ENCODE data around the gene EML2. TPM values are rescaled to one million over a fixed set of nuclear protein-coding genes. Genes with fewer than 3 reads are reported as not detected.

Gene EML2
- polyA plus RNA-seq, 6 donors from 2014 or later = 4.3 to 14.1 (median 10.3) TPM

GRCh38 chr19:45667620-45668341, 28.6 kb upstream of the EML2 start, which contains the start of gene GIPR:
Gene GIPR, plus strand, starts transcription at chr19:45668221. Its CDS starts 1,300 bp downstream, at chr19:45669521.
- peaks cover 0 to 13% of the 10 kb centered on the region in 2 donors for H3K36me3 Mint-ChIP-seq
- no peak for DNase-seq
- H3K9me3 Mint-ChIP-seq = peaks cover 0 to 9% (median 0%) of the 10 kb centered on the region in 7 donors
- peak within 1 kb of the TSS; percentile 76 to 90 (median 85) for H3K4me3 Mint-ChIP-seq
- peaks cover 27 to 38% (median 37%) of the 10 kb centered on the region in 3 donors for H3K4me1 Mint-ChIP-seq
- peaks cover 46 to 61% (median 60%) of the 10 kb centered on the region in 3 donors for H3K27me3 Mint-ChIP-seq
- H3K27ac Mint-ChIP-seq = peak within 1 kb of the TSS in 4 of 6 donors; percentile 20 to 74 (median 44)
- no peak for ATAC-seq (ENCODE audit: low read depth in 2 of 2)

- ATAC-seq (ENCODE audit: low read depth in 2 of 2) (no peak), DNase-seq (no peak)
- Mint-ChIP-seq H3K9me3 (peaks cover 0 to 6% (median 0%) of the 10 kb centered on the region in 7 donors), H3K27me3 (peaks cover 38 to 59% (median 56%) of the 10 kb centered on the region in 3 donors), H3K4me1 (peaks cover 22 to 25% (median 22%) of the 10 kb centered on the region in 3 donors), H3K4me3 (peak overlapping the region in 1 of 8 donors; percentile 27), H3K36me3 (peaks cover 0 to 5% of the 10 kb centered on the region in 2 donors), H3K27ac (no peak overlapping the region)
These were observed 25.4 kb upstream of the EML2 start for GRCh38 chr19:45664575-45664974.

GRCh38 chr19:45663800-45664199, 24.6 kb upstream of the EML2 start:
- peaks cover 14 to 17% (median 16%) of the 10 kb centered on the region in 3 donors for H3K4me1 Mint-ChIP-seq
- H3K27ac Mint-ChIP-seq = no peak overlapping the region
- no peak overlapping the region for H3K4me3 Mint-ChIP-seq
- H3K36me3 Mint-ChIP-seq = peaks cover 0 to 5% of the 10 kb centered on the region in 2 donors
- DNase-seq (no peak), ATAC-seq (ENCODE audit: low read depth in 2 of 2) (no peak)
- H3K9me3 Mint-ChIP-seq = peaks cover 0 to 6% (median 0%) of the 10 kb centered on the region in 7 donors
- H3K27me3 Mint-ChIP-seq = peaks cover 32 to 59% (median 56%) of the 10 kb centered on the region in 3 donors

GRCh38 chr19:45660636-45661035, 21.4 kb upstream of the EML2 start:
- DNase-seq (no peak), ATAC-seq (ENCODE audit: low read depth in 2 of 2) (no peak)
- Mint-ChIP-seq H3K27ac (no peak overlapping the region), H3K36me3 (peaks cover 0 to 5% of the 10 kb centered on the region in 2 donors), H3K4me1 (peaks cover 0 to 4% (median 1%) of the 10 kb centered on the region in 3 donors), H3K27me3 (peaks cover 21 to 46% (median 45%) of the 10 kb centered on the region in 3 donors), H3K9me3 (peaks cover 0 to 2% (median 0%) of the 10 kb centered on the region in 7 donors), H3K4me3 (no peak overlapping the region)

- Mint-ChIP-seq H3K4me3 (no peak overlapping the region), H3K27me3 (peaks cover 14 to 37% (median 36%) of the 10 kb centered on the region in 3 donors), H3K27ac (no peak overlapping the region), H3K9me3 (no peaks in the 10 kb centered on the region), H3K4me1 (peaks cover 0 to 1% (median 0%) of the 10 kb centered on the region in 3 donors), H3K36me3 (no peaks in the 10 kb centered on the region)
- DNase-seq = no peak
- no peak for ATAC-seq (ENCODE audit: low read depth in 2 of 2)
These were observed 20.0 kb upstream of the EML2 start for GRCh38 chr19:45659096-45659729.

- Mint-ChIP-seq H3K36me3 (no peaks in the 10 kb centered on the region), H3K4me3 (no peak overlapping the region), H3K4me1 (peaks cover 0 to 1% (median 0%) of the 10 kb centered on the region in 3 donors), H3K27me3 (peaks cover 14 to 33% (median 31%) of the 10 kb centered on the region in 3 donors), H3K27ac (no peak overlapping the region), H3K9me3 (no peaks in the 10 kb centered on the region)
- ATAC-seq (ENCODE audit: low read depth in 2 of 2) = no peak
- no peak for DNase-seq
These were observed 18.4 kb upstream of the EML2 start for GRCh38 chr19:45657520-45658167.

- ATAC-seq (ENCODE audit: low read depth in 2 of 2) (no peak), DNase-seq (no peak)
- no peaks in the 10 kb centered on the region for H3K36me3 Mint-ChIP-seq
- no peaks in the 10 kb centered on the region for H3K9me3 Mint-ChIP-seq
- peaks cover 10 to 29% (median 27%) of the 10 kb centered on the region in 3 donors for H3K27me3 Mint-ChIP-seq
- H3K4me1 Mint-ChIP-seq = no peaks in the 10 kb centered on the region
- no peak overlapping the region for H3K27ac Mint-ChIP-seq
- H3K4me3 Mint-ChIP-seq = peak overlapping the region in 1 of 8 donors; percentile 22
These were observed 15.9 kb upstream of the EML2 start for GRCh38 chr19:45655073-45655472.

- no peaks in the 10 kb centered on the region for H3K9me3 Mint-ChIP-seq
- no peaks in the 10 kb centered on the region for H3K4me1 Mint-ChIP-seq
- no peak for DNase-seq
- H3K36me3 Mint-ChIP-seq = no peaks in the 10 kb centered on the region
- peak overlapping the region in 1 of 8 donors; percentile 81 for H3K4me3 Mint-ChIP-seq
- peak overlapping the region in 1 of 6 donors; percentile 44 for H3K27ac Mint-ChIP-seq
- H3K27me3 Mint-ChIP-seq = peaks cover 8 to 25% (median 14%) of the 10 kb centered on the region in 3 donors
- ATAC-seq (ENCODE audit: low read depth in 2 of 2) = no peak
These were observed 14.4 kb upstream of the EML2 start for GRCh38 chr19:45653634-45654033.

- Mint-ChIP-seq H3K9me3 (no peaks in the 10 kb centered on the region), H3K4me3 (no peak overlapping the region), H3K4me1 (peaks cover 7 to 9% (median 8%) of the 10 kb centered on the region in 3 donors), H3K27ac (no peak overlapping the region), H3K36me3 (no peaks in the 10 kb centered on the region), H3K27me3 (peaks cover 13 to 30% (median 17%) of the 10 kb centered on the region in 3 donors)
- no peak for ATAC-seq (ENCODE audit: low read depth in 2 of 2)
- DNase-seq = no peak
These were observed 11.5 kb upstream of the EML2 start for GRCh38 chr19:45650722-45651121.

GRCh38 chr19:45646345-45646698, 7.1 kb upstream of the EML2 start:
- DNase-seq = no peak
- Mint-ChIP-seq H3K27me3 (peaks cover 13 to 33% (median 17%) of the 10 kb centered on the region in 3 donors), H3K36me3 (no peaks in the 10 kb centered on the region), H3K9me3 (peaks cover 0 to 2% (median 0%) of the 10 kb centered on the region in 7 donors), H3K27ac (no peak overlapping the region), H3K4me3 (peak overlapping the region; percentile 35 to 91 (median 82)), H3K4me1 (peaks cover 25 to 46% (median 40%) of the 10 kb centered on the region in 3 donors)
- ATAC-seq (ENCODE audit: low read depth in 2 of 2) = no peak

- Mint-ChIP-seq H3K4me1 (peaks cover 30 to 51% (median 46%) of the 10 kb centered on the region in 3 donors), H3K36me3 (no peaks in the 10 kb centered on the region), H3K4me3 (peak overlapping the region; percentile 60 to 91 (median 82)), H3K9me3 (peaks cover 0 to 5% (median 0%) of the 10 kb centered on the region in 7 donors), H3K27me3 (peaks cover 8 to 28% (median 14%) of the 10 kb centered on the region in 3 donors), H3K27ac (peak overlapping the region in 3 of 6 donors; percentile 30 to 70 (median 32))
- DNase-seq (peak; percentile 48), ATAC-seq (ENCODE audit: low read depth in 2 of 2) (peak; percentile 32 to 43)
These were observed 6.6 kb upstream of the EML2 start for GRCh38 chr19:45645631-45646344.

- Mint-ChIP-seq H3K27ac (peak overlapping the region in 2 of 6 donors; percentile 30 to 32), H3K36me3 (no peaks in the 10 kb centered on the region), H3K4me3 (peak overlapping the region in 7 of 8 donors; percentile 60 to 91 (median 84)), H3K27me3 (peaks cover 7 to 21% (median 8%) of the 10 kb centered on the region in 3 donors), H3K9me3 (peaks cover 0 to 5% (median 0%) of the 10 kb centered on the region in 7 donors), H3K4me1 (peaks cover 32 to 53% (median 51%) of the 10 kb centered on the region in 3 donors)
- no peak for ATAC-seq (ENCODE audit: low read depth in 2 of 2)
- no peak for DNase-seq
These were observed 6.0 kb upstream of the EML2 start for GRCh38 chr19:45645068-45645630.
